ENCODE measurements around the gene KCNA10. TPM values are rescaled to one million over a fixed set of nuclear protein-coding genes. Genes with fewer than 3 reads are reported as not detected.

KCNA10 gene
- total RNA-seq, 1 donor from 2014 or later = not detected

DNA sequence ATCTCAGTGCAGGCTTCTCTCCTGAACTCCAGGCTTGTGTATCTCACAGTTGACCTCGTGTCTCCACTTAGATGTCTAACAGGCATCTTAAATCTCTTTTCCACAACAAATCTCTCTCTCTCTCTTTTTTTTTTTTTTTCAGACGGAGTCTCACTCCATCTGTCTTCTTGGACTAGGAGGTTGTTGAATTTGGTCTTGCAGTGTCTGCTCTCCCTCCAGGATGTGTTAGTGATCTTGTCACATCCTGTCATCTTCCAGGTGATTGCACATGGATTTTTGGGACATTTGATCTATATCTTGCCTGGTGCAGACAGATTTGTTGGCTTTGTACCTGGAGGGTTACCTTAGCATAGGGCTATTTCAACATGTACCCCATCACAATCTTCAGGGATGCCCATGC is 26.5 kb upstream of the KCNA10 start:
- H3K27me3 Mint-ChIP-seq (ENCODE audit: unreplicated experiment) = no peaks in the 10 kb centered on the region
- no peak overlapping the region for H3K4me3 Mint-ChIP-seq (ENCODE audit: unreplicated experiment)
- no peak overlapping the region for H3K27ac Mint-ChIP-seq (ENCODE audit: unreplicated experiment)
- no peaks in the 10 kb centered on the region for H3K36me3 Mint-ChIP-seq (ENCODE audit: unreplicated experiment)
- H3K9me3 Mint-ChIP-seq (ENCODE audit: unreplicated experiment) = no peaks in the 10 kb centered on the region
- no peaks in the 10 kb centered on the region for H3K4me1 Mint-ChIP-seq (ENCODE audit: unreplicated experiment)
- DNase-seq (ENCODE audit: extremely low spot score, unreplicated experiment) = no peak
- TF ChIP-seq, protein P1, sequence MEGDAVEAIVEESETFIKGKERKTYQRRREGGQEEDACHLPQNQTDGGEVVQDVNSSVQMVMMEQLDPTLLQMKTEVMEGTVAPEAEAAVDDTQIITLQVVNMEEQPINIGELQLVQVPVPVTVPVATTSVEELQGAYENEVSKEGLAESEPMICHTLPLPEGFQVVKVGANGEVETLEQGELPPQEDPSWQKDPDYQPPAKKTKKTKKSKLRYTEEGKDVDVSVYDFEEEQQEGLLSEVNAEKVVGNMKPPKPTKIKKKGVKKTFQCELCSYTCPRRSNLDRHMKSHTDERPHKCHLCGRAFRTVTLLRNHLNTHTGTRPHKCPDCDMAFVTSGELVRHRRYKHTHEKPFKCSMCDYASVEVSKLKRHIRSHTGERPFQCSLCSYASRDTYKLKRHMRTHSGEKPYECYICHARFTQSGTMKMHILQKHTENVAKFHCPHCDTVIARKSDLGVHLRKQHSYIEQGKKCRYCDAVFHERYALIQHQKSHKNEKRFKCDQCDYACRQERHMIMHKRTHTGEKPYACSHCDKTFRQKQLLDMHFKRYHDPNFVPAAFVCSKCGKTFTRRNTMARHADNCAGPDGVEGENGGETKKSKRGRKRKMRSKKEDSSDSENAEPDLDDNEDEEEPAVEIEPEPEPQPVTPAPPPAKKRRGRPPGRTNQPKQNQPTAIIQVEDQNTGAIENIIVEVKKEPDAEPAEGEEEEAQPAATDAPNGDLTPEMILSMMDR (IDR thresholded peaks at IDR 0.05) = no peak

DNA sequence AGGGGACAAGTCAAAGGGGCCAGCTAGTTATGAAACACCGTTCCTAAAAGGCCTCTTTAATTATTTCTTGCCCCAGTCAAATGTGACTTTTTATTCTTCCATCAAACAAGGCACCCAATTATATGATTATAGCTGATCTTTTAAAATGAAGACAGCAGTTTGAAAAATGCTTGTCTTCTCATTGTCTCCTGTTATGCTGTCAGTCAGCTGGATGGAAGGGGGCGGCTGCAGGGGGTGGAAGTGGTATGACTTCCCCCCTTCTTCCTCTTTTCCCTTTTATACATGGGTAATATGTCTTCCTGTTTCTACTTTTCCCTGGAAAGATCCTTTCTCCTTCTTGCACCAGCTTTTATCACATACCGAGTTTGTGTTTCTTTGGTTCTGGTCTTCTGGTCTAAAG is 25.8 kb upstream of the KCNA10 start:
- Mint-ChIP-seq H3K27ac (ENCODE audit: unreplicated experiment) (no peak overlapping the region), H3K36me3 (ENCODE audit: unreplicated experiment) (no peaks in the 10 kb centered on the region), H3K27me3 (ENCODE audit: unreplicated experiment) (no peaks in the 10 kb centered on the region), H3K4me3 (ENCODE audit: unreplicated experiment) (no peak overlapping the region), H3K4me1 (ENCODE audit: unreplicated experiment) (no peaks in the 10 kb centered on the region), H3K9me3 (ENCODE audit: unreplicated experiment) (no peaks in the 10 kb centered on the region)
- TF ChIP-seq, protein P1 (IDR thresholded peaks at IDR 0.05) = no peak
- no peak for DNase-seq (ENCODE audit: extremely low spot score, unreplicated experiment)

DNA sequence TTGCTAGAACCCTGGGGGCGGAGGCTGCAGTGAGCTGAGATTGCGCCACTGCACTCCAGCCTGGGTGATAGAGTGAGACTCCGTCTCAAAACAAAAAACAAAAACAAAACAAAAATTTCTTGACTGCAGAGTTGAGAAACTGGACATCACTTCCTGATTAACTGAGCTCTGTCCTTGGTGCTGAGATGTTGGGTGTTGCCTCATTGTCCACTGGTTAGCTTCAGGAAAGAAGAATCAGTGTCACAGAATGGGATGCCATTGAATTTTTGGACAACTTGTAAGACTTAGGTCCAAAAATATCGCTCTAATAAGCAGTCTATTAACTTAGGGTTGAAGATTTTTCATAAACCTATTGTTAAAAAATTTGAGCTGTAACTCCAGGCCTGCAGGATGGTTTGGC is 23.8 kb upstream of the KCNA10 start:
- DNase-seq (ENCODE audit: extremely low spot score, unreplicated experiment) = no peak
- Mint-ChIP-seq H3K4me3 (ENCODE audit: unreplicated experiment) (no peak overlapping the region), H3K27me3 (ENCODE audit: unreplicated experiment) (no peaks in the 10 kb centered on the region), H3K27ac (ENCODE audit: unreplicated experiment) (no peak overlapping the region), H3K4me1 (ENCODE audit: unreplicated experiment) (no peaks in the 10 kb centered on the region), H3K9me3 (ENCODE audit: unreplicated experiment) (no peaks in the 10 kb centered on the region), H3K36me3 (ENCODE audit: unreplicated experiment) (no peaks in the 10 kb centered on the region)
- TF ChIP-seq, protein P1 (IDR thresholded peaks at IDR 0.05) = no peak

DNA sequence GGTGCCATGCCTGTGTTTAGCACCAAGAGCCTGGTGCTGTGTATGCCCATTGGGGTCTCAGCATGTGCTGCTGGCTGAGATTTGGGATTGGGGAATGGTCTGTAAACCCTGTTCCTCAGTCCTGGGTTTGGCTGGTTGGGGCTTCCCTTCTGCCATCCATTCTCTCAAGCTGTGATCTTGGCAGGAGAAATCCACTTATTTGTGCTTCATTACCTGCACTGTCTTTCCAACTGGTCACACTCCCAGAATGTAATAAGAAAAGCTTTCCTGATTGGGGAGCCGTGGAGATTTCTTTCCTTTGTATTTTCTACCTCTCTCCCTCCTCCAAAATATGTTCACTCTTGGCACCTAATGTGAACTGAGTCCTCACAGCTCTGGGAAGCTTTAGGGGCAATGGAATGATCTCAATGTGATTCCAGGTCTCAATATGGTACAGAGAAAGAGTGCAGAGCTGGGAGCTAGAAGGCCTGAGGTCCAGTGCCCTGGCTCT is 23.0 kb upstream of the KCNA10 start:
- Mint-ChIP-seq H3K27ac (ENCODE audit: unreplicated experiment) (no peak overlapping the region), H3K9me3 (ENCODE audit: unreplicated experiment) (no peaks in the 10 kb centered on the region), H3K4me1 (ENCODE audit: unreplicated experiment) (no peaks in the 10 kb centered on the region), H3K27me3 (ENCODE audit: unreplicated experiment) (no peaks in the 10 kb centered on the region), H3K4me3 (ENCODE audit: unreplicated experiment) (no peak overlapping the region), H3K36me3 (ENCODE audit: unreplicated experiment) (no peaks in the 10 kb centered on the region)
- TF ChIP-seq, protein P1 (IDR thresholded peaks at IDR 0.05) = no peak
- DNase-seq (ENCODE audit: extremely low spot score, unreplicated experiment) = no peak

DNA sequence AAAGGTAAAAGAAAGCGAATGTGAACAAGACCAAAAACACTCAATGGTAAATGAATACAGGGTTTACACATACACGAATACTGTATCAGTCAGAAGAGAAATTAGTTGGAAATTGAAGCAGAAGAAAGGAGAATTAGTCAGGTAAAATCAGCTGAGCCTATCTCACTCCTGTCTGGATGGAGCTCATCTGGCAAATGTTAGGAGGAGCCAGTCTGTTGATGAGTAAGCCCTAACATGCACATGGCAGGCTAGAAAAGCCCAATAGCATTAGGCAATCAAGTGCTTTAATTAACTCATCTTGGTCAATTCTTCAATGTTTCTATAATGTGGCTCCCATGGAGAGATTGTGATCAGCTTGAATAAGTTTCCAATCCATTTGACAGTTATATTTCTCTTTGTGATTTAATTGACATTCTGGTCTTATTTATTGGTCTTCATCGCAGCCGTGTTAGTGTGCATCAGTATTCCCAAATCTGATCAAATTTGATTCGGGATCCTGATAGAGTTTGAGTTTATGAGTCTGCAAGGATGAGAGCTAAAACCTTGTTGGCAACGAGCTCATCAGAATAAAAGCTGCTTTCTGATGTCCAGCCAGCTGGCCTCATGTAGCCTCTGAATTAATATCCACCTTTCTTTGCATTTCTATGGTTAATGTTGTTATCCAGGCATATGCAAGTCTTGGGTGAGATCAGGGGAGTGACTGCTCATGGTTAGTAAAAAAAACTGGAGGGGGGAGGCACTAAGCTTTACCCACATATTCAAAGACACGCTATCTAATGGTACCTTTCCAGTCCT is 22.1 kb upstream of the KCNA10 start:
- H3K9me3 Mint-ChIP-seq (ENCODE audit: unreplicated experiment) = no peaks in the 10 kb centered on the region
- no peaks in the 10 kb centered on the region for H3K27me3 Mint-ChIP-seq (ENCODE audit: unreplicated experiment)
- TF ChIP-seq, protein P1 (IDR thresholded peaks at IDR 0.05) = no peak
- no peak for DNase-seq (ENCODE audit: extremely low spot score, unreplicated experiment)
- H3K4me3 Mint-ChIP-seq (ENCODE audit: unreplicated experiment) = no peak overlapping the region
- no peaks in the 10 kb centered on the region for H3K4me1 Mint-ChIP-seq (ENCODE audit: unreplicated experiment)
- H3K36me3 Mint-ChIP-seq (ENCODE audit: unreplicated experiment) = no peaks in the 10 kb centered on the region
- H3K27ac Mint-ChIP-seq (ENCODE audit: unreplicated experiment) = no peak overlapping the region

All from osteocyte (in vitro differentiated cells).